ENCODE data around the gene OR2H1.
"Not testable (repeated sequence)": the region's sequence is repeated elsewhere in the genome, so short reads cannot be mapped to it uniquely, and the experiment has no call there.

The OR2H1 gene

GRCh38 chr6:29456971-29457370 lies at the start of gene OR2H1, which contains the start of gene OR11A1:
Gene OR2H1 (plus strand): TSS chr6:29457155. CDS start chr6:29461770, 4,615 bp downstream.
Gene OR11A1 (minus strand): TSS chr6:29457071. CDS start chr6:29427641, 29,430 bp downstream.
- DNase-seq: no peak

GRCh38 chr6:29414588-29414987 lies 42.4 kb upstream of the OR2H1 start, which contains the start of gene OR12D1:
Gene OR12D1 (plus strand): TSS chr6:29414928.
- no peak for DNase-seq

GRCh38 chr6:29419516-29419915 lies 37.4 kb upstream of the OR2H1 start:
- no peak for DNase-seq

- DNase-seq: no peak
Measured at GRCh38 chr6:29424168-29424567, 32.8 kb upstream of the OR2H1 start.

- no peak for DNase-seq
Measured at GRCh38 chr6:29424575-29424974, 32.4 kb upstream of the OR2H1 start.

- DNase-seq: no peak
Measured at GRCh38 chr6:29425075-29425474, 31.9 kb upstream of the OR2H1 start.

GRCh38 chr6:29426654-29427053 lies 30.3 kb upstream of the OR2H1 start:
- no peak for DNase-seq

GRCh38 chr6:29436730-29437129 lies 20.2 kb upstream of the OR2H1 start:
- DNase-seq: not testable (repeated sequence)

GRCh38 chr6:29439006-29439405 lies 17.9 kb upstream of the OR2H1 start, which contains the start of gene OR10C1:
Gene OR10C1 (plus strand): TSS chr6:29439306. CDS start chr6:29440016, 710 bp downstream.
- no peak for DNase-seq

GRCh38 chr6:29442719-29443118 lies 14.2 kb upstream of the OR2H1 start:
- no peak for DNase-seq

- DNase-seq: not testable (repeated sequence)
Measured at GRCh38 chr6:29444031-29444430, 12.9 kb upstream of the OR2H1 start.

- no peak for DNase-seq
Measured at GRCh38 chr6:29447670-29448069, 9.3 kb upstream of the OR2H1 start.

GRCh38 chr6:29451471-29452193 lies 5.3 kb upstream of the OR2H1 start:
- DNase-seq: no peak

GRCh38 chr6:29461021-29461814 lies 4.3 kb downstream of the OR2H1 start:
- no peak for DNase-seq

GRCh38 chr6:29462022-29462421 lies 5.1 kb downstream of the OR2H1 start:
- DNase-seq: no peak

GRCh38 chr6:29465279-29465678 lies 8.3 kb downstream of the OR2H1 start:
- DNase-seq: no peak

GRCh38 chr6:29465801-29466200 lies 8.8 kb downstream of the OR2H1 start:
- DNase-seq: no peak

- DNase-seq: no peak
Measured at GRCh38 chr6:29466241-29466640, 9.3 kb downstream of the OR2H1 start.

- no peak for DNase-seq
Measured at GRCh38 chr6:29474996-29475395, 18.0 kb downstream of the OR2H1 start.

- no peak for DNase-seq
Measured at GRCh38 chr6:29477923-29478450, 21.0 kb downstream of the OR2H1 start.

- DNase-seq: no peak
Measured at GRCh38 chr6:29478740-29479139, 21.8 kb downstream of the OR2H1 start.

GRCh38 chr6:29479560-29479959 lies 22.6 kb downstream of the OR2H1 start:
- no peak for DNase-seq

GRCh38 chr6:29483186-29483585 lies 26.2 kb downstream of the OR2H1 start:
- DNase-seq: no peak

- no peak for DNase-seq
Measured at GRCh38 chr6:29483735-29484134, 26.8 kb downstream of the OR2H1 start.

Measured in NCI-H2081 treated with DMSO at 0.1 percent for 48 hours (cell line).